Panc1 (cell line): ENCODE data around the gene CRIP2. TPM values are rescaled to one million over a fixed set of nuclear protein-coding genes. Genes with fewer than 3 reads are reported as not detected.
A peak's percentile ranks its signal among the peaks of the same experiment; 100 is the strongest.

Experiments used
- ATAC-seq: fragments of 200-7000 bp; cut with Tn5 transposase; 2 replicates; pipeline ENCODE4 v1.9.1; 2020; ENCODE audit warnings: mild to moderate bottlenecking, moderate library complexity
- BruUV-seq: library from RNA; stranded (reverse); fragments of 400-500 nt; replicated peaks from 2 replicates; lab custom pipeline; 2021; lab: Mats Ljungman, UMichigan
- CTCF ChIA-PET: fragments of 300-600 bp; sonication (Branson Sonifier 250); formaldehyde crosslinking; loops from one replicate; lab custom pipeline; 2022; ENCODE audit warnings: antibody characterized with exemption; lab: Charles Lee
- POLR2A ChIA-PET: fragments of 300-600 bp; sonication (Branson Sonifier 250); formaldehyde crosslinking; loops from one replicate; lab custom pipeline; 2022; ENCODE audit warnings: antibody characterized with exemption; lab: Charles Lee
- DNase-seq: peaks from one replicate; pipeline ENCODE4 v3.0.0-alpha.2; 2010; ENCODE audit warnings: low read depth, low spot score
- H3K27ac ChIP-seq: 2 replicates; pipeline ENCODE4 v1.5.1; 2011; ENCODE audit warnings: mild to moderate bottlenecking, low read length, inconsistent platforms
- H3K27me3 ChIP-seq: fragments of 200-500 bp; sonication (Bioruptor generic); 2 replicates; pipeline ENCODE4 v1.6.0; 2014; ENCODE audit warnings: low read length, inconsistent platforms; ENCODE audit not compliant: control insufficient read depth, insufficient read depth
- H3K36me3 ChIP-seq: fragments of 200-500 bp; sonication (Bioruptor generic); 2 replicates; pipeline ENCODE4 v1.5.1; 2014; ENCODE audit warnings: inconsistent platforms, mild to moderate bottlenecking, low read length, moderate library complexity; ENCODE audit not compliant: control insufficient read depth, insufficient read depth
- H3K4me1 ChIP-seq: 2 replicates; pipeline ENCODE4 v1.5.1; 2011; ENCODE audit warnings: inconsistent platforms, mild to moderate bottlenecking, low read length, moderate library complexity; ENCODE audit not compliant: control insufficient read depth, insufficient read depth
- H3K4me3 ChIP-seq, 2 experiments: 2 replicates each; pipeline ENCODE4 v1.5.1; 2011 to 2012; ENCODE audit warnings: low read depth in 2 of 2, low read length in 2 of 2, mild to moderate bottlenecking in 2 of 2, inconsistent platforms in 1 of 2, moderate library complexity in 1 of 2
- H3K9me3 ChIP-seq: fragments of 200-500 bp; sonication (Bioruptor generic); 2 replicates; pipeline ENCODE4 v1.5.1; 2014; ENCODE audit warnings: low read depth, mild to moderate bottlenecking, inconsistent platforms, low read length, moderate library complexity; ENCODE audit not compliant: control insufficient read depth, insufficient read depth
- CTCF ChIP-seq: fragments of 450-650 bp; IDR thresholded peaks from 2 replicates; pipeline ENCODE4 v1.5.1; 2017; ENCODE audit warnings: mild to moderate bottlenecking
- POLR2AphosphoS5 ChIP-seq: IDR thresholded peaks from 2 replicates; pipeline ENCODE4 v1.6.1; 2012; ENCODE audit warnings: mild to moderate bottlenecking, low read depth, low read length, moderate library complexity
- REST ChIP-seq, 2 experiments: IDR thresholded peaks; 2 replicates each; pipeline ENCODE4 v1.6.1; 2011 to 2012; ENCODE audit warnings: low read depth in 2 of 2, control low read depth in 1 of 2, low read length in 1 of 2, mild to moderate bottlenecking in 1 of 2, moderate library complexity in 1 of 2; ENCODE audit not compliant: insufficient read depth in 1 of 2
- SIN3A ChIP-seq: IDR thresholded peaks from 2 replicates; pipeline ENCODE4 v1.6.1; 2012; ENCODE audit warnings: low read depth, mild to moderate bottlenecking, low read length, moderate library complexity, borderline replicate concordance; ENCODE audit not compliant: insufficient read depth
- TCF7L2 ChIP-seq: IDR thresholded peaks from 2 replicates; pipeline ENCODE4 v1.6.1; 2011; ENCODE audit warnings: mild to moderate bottlenecking, low read depth, low read length, inconsistent platforms
- in situ Hi-C: cut with HindIII; loops from 2 replicates; pipeline ENCODE4 v1.10.0; 2016; ENCODE audit warnings: low sequenced_read_pairs, low pct_unique_long_range_greater_than_20kb
- intact Hi-C: fragments of 100-400 bp; cut with micrococcal nuclease; formaldehyde crosslinking; loops from one replicate; pipeline ENCODE4 v1.10.0; 2022; ENCODE audit not compliant: unreplicated experiment
- total RNA-seq: library from RNA; stranded (reverse); gene quantifications from one replicate; pipeline ENCODE4 v1.2.1, GENCODE V29; 2021; ENCODE audit not compliant: unreplicated experiment

Gene CRIP2
- total RNA-seq, 1 experiment from 2014 or later, result 280 TPM

GRCh38 chr14:105475269-105476096 is 862 bp downstream of the CRIP2 start:
- no peaks in the 10 kb centered on the region for H3K27me3 ChIP-seq
- DNase-seq, result no peak
- ATAC-seq, result no peak
- POLR2A ChIA-PET, result no interaction called here
- no peaks in the 10 kb centered on the region for H3K9me3 ChIP-seq
- in situ Hi-C loops, result no loop called here
- peaks cover 43% of the 10 kb centered on the region for H3K4me1 ChIP-seq
- H3K4me3 ChIP-seq, result peak overlapping the region; percentile 65 to 67
- BruUV-seq, result TSS peak; percentile 53
- intact Hi-C loops, result no loop called here
- H3K27ac ChIP-seq, result peak overlapping the region; percentile 82
- TF ChIP-seq TCF7L2 (no peak), REST (IDR thresholded peaks at IDR 0.05; ENCODE audit: insufficient read depth in 1 of 2, low read depth in 2 of 2, low read length in 1 of 2) (no peak), SIN3A (no peak)
- H3K36me3 ChIP-seq, result no peaks in the 10 kb centered on the region; the same call in 1 of the 2 replicates
- CTCF ChIA-PET, result no interaction called here

- intact Hi-C loops, result no loop called here
- ChIA-PET POLR2A (no interaction called here), CTCF (no interaction called here)
- Histone ChIP-seq H3K9me3 (no peaks in the 10 kb centered on the region), H3K4me3 (peak overlapping the region; percentile 65 to 67), H3K27me3 (no peaks in the 10 kb centered on the region), H3K36me3 (no peaks in the 10 kb centered on the region; the same call in 1 of the 2 replicates), H3K27ac (peak overlapping the region; percentile 82), H3K4me1 (peaks cover 40% of the 10 kb centered on the region)
- in situ Hi-C loops, result no loop called here
- no peak for DNase-seq
- TF ChIP-seq CTCF (no peak), POLR2AphosphoS5 (no peak), REST (IDR thresholded peaks at IDR 0.05; ENCODE audit: insufficient read depth in 1 of 2, low read depth in 2 of 2, low read length in 1 of 2) (no peak), SIN3A (no peak), TCF7L2 (no peak)
- BruUV-seq, result no TSS peak
- ATAC-seq, result 0 out of 2 replicates have a peak, but pooled peaks have one; percentile 1
Observed at GRCh38 chr14:105476097-105476830, 1.6 kb downstream of the CRIP2 start.
